HG03139 (cell line): ENCODE measurements around the gene KRTAP4-3.
"Not testable (repeated sequence)": the region's sequence is repeated elsewhere in the genome, so short reads cannot be mapped to it uniquely, and the experiment has no call there.

ENCODE experiments used
- ATAC-seq: cut with Tn5 transposase; IDR thresholded peaks from one replicate; pipeline ENCODE4 v1.9.1; 2021; ENCODE audit not compliant: unreplicated experiment

The KRTAP4-3 gene

GRCh38 chr17:41153856-41154255, 14.2 kb downstream of the KRTAP4-3 start:
- ATAC-seq, result no peak

GRCh38 chr17:41151525-41151924, 16.5 kb downstream of the KRTAP4-3 start:
- no peak for ATAC-seq

- ATAC-seq, result no peak
Observed at GRCh38 chr17:41150026-41150425, 18.0 kb downstream of the KRTAP4-3 start.

GRCh38 chr17:41149652-41149985, 18.4 kb downstream of the KRTAP4-3 start, which contains the start of gene KRTAP4-5:
Gene KRTAP4-5, minus strand, starts transcription at chr17:41149825. Its CDS starts 58 bp downstream, at chr17:41149767.
- ATAC-seq, result no peak

- ATAC-seq, result not testable (repeated sequence)
Observed at GRCh38 chr17:41148971-41149651, 18.9 kb downstream of the KRTAP4-3 start.

- ATAC-seq, result no peak
Observed at GRCh38 chr17:41147531-41148204, 20.4 kb downstream of the KRTAP4-3 start.

GRCh38 chr17:41145261-41145660, 22.8 kb downstream of the KRTAP4-3 start:
- no peak for ATAC-seq

- ATAC-seq, result no peak
Observed at GRCh38 chr17:41144846-41145245, 23.2 kb downstream of the KRTAP4-3 start.

GRCh38 chr17:41141361-41141760, 26.7 kb downstream of the KRTAP4-3 start:
- ATAC-seq, result no peak

GRCh38 chr17:41140360-41141131, 27.5 kb downstream of the KRTAP4-3 start, which contains the start of gene KRTAP4-6:
Gene KRTAP4-6, minus strand, starts transcription at chr17:41140544. Its CDS starts 57 bp downstream, at chr17:41140487.
- ATAC-seq, result no peak

GRCh38 chr17:41139865-41140264, 28.2 kb downstream of the KRTAP4-3 start:
- not testable (repeated sequence) for ATAC-seq

GRCh38 chr17:41133880-41134735, 33.9 kb downstream of the KRTAP4-3 start:
- no peak for ATAC-seq

GRCh38 chr17:41131979-41132378, 36.0 kb downstream of the KRTAP4-3 start:
- ATAC-seq, result no peak

GRCh38 chr17:41127371-41127770, 40.6 kb downstream of the KRTAP4-3 start:
- ATAC-seq, result no peak

GRCh38 chr17:41126412-41126811, 41.6 kb downstream of the KRTAP4-3 start:
- ATAC-seq, result no peak

GRCh38 chr17:41125064-41125463, 43.0 kb downstream of the KRTAP4-3 start:
- ATAC-seq, result no peak

GRCh38 chr17:41123991-41124371, 44.0 kb downstream of the KRTAP4-3 start, which contains the start of gene KRTAP4-12:
Gene KRTAP4-12, minus strand, starts transcription at chr17:41124182. Its CDS starts 60 bp downstream, at chr17:41124122.
- ATAC-seq, result not testable (repeated sequence)

GRCh38 chr17:41123292-41123990, 44.6 kb downstream of the KRTAP4-3 start:
- ATAC-seq, result not testable (repeated sequence)

GRCh38 chr17:41121742-41122141, 46.3 kb downstream of the KRTAP4-3 start:
- ATAC-seq, result no peak
